HG03354 (cell line): ENCODE data around the gene ARHGAP6.
"Not testable (repeated sequence)": the region's sequence is repeated elsewhere in the genome, so short reads cannot be mapped to it uniquely, and the experiment has no call there.

Source experiments
- ATAC-seq: cut with Tn5 transposase; IDR thresholded peaks from one replicate; pipeline ENCODE4 v1.9.1; 2021; ENCODE audit warnings: mild to moderate bottlenecking; ENCODE audit not compliant: unreplicated experiment, poor library complexity, severe bottlenecking

The ARHGAP6 gene

GRCh38 chrX:11655282-11656015, 10.3 kb downstream of the ARHGAP6 start:
- ATAC-seq, result no peak

GRCh38 chrX:11648705-11649519, 16.8 kb downstream of the ARHGAP6 start:
- ATAC-seq, result no peak

GRCh38 chrX:11647138-11647537, 18.6 kb downstream of the ARHGAP6 start:
- ATAC-seq, result no peak

GRCh38 chrX:11641349-11642065, 24.2 kb downstream of the ARHGAP6 start:
- no peak for ATAC-seq

- ATAC-seq, result no peak
These were observed 25.6 kb downstream of the ARHGAP6 start for GRCh38 chrX:11640089-11640488.

GRCh38 chrX:11632732-11633131, 33.0 kb downstream of the ARHGAP6 start:
- no peak for ATAC-seq

GRCh38 chrX:11629593-11630211, 36.0 kb downstream of the ARHGAP6 start:
- ATAC-seq, result peak; percentile 80

GRCh38 chrX:11628399-11628798, 37.3 kb downstream of the ARHGAP6 start:
- ATAC-seq, result peak; percentile 48

GRCh38 chrX:11626351-11626750, 39.4 kb downstream of the ARHGAP6 start:
- ATAC-seq, result no peak

GRCh38 chrX:11619441-11619840, 46.3 kb downstream of the ARHGAP6 start:
- no peak for ATAC-seq

GRCh38 chrX:11614253-11614652, 51.5 kb downstream of the ARHGAP6 start:
- ATAC-seq, result not testable (repeated sequence)

GRCh38 chrX:11611965-11612364, 53.8 kb downstream of the ARHGAP6 start:
- peak; percentile 77 for ATAC-seq

GRCh38 chrX:11611161-11611560, 54.6 kb downstream of the ARHGAP6 start:
- no peak for ATAC-seq

- ATAC-seq, result peak; percentile 74
These were observed 56.6 kb downstream of the ARHGAP6 start for GRCh38 chrX:11609109-11609508.

- no peak for ATAC-seq
These were observed 59.3 kb downstream of the ARHGAP6 start for GRCh38 chrX:11606408-11606807.

GRCh38 chrX:11600578-11600977, 65.1 kb downstream of the ARHGAP6 start:
- ATAC-seq, result no peak

- no peak for ATAC-seq
These were observed 68.2 kb downstream of the ARHGAP6 start for GRCh38 chrX:11597479-11597878.

GRCh38 chrX:11591723-11592346, 73.9 kb downstream of the ARHGAP6 start:
- no peak for ATAC-seq

GRCh38 chrX:11589641-11590040, 76.1 kb downstream of the ARHGAP6 start:
- no peak for ATAC-seq

- no peak for ATAC-seq
These were observed 77.6 kb downstream of the ARHGAP6 start for GRCh38 chrX:11588097-11588496.
